KMS-11 (cell line): Measurements from ENCODE around the gene TRABD2B.

Experiments
- H2AFZ ChIP-seq: fragments of 200-600 bp; sonication (generic); 2 replicates; pipeline ENCODE4 v1.6.1; 2016; ENCODE audit warnings: antibody characterized with exemption, mixed run types, low read depth
- H3K27ac ChIP-seq: fragments of 200-600 bp; sonication (generic); 2 replicates; pipeline ENCODE4 v1.6.1; 2016; ENCODE audit warnings: mild to moderate bottlenecking, mixed run types
- H3K27me3 ChIP-seq: fragments of 200-600 bp; sonication (generic); 2 replicates; pipeline ENCODE4 v1.6.1; 2017; ENCODE audit warnings: mild to moderate bottlenecking, low read depth, mixed run types, moderate library complexity; ENCODE audit not compliant: insufficient read depth
- H3K36me3 ChIP-seq: fragments of 200-600 bp; sonication (generic); 2 replicates; pipeline ENCODE4 v1.6.1; 2017; ENCODE audit warnings: mild to moderate bottlenecking, mixed run types; ENCODE audit not compliant: insufficient read depth
- H3K4me1 ChIP-seq: fragments of 200-600 bp; sonication (generic); 2 replicates; pipeline ENCODE4 v1.6.1; 2016; ENCODE audit warnings: mild to moderate bottlenecking, low read depth, mixed run types; ENCODE audit not compliant: poor library complexity, severe bottlenecking
- H3K4me2 ChIP-seq: fragments of 200-600 bp; sonication (generic); 2 replicates; pipeline ENCODE4 v1.7.0; 2016; ENCODE audit warnings: mild to moderate bottlenecking, mixed run types
- H3K4me3 ChIP-seq: fragments of 200-600 bp; sonication (generic); IDR thresholded peaks from 2 replicates; pipeline ENCODE4 v1.6.1; 2017; ENCODE audit warnings: low read depth, low read length, mixed read lengths; ENCODE audit not compliant: insufficient read depth
- H3K79me2 ChIP-seq: fragments of 200-600 bp; sonication (generic); 2 replicates; pipeline ENCODE4 v1.6.1; 2016; ENCODE audit warnings: low read depth, mixed run types; ENCODE audit not compliant: insufficient read depth
- H3K9ac ChIP-seq: fragments of 200-600 bp; sonication (generic); 2 replicates; pipeline ENCODE4 v1.6.1; 2016; ENCODE audit warnings: mild to moderate bottlenecking, mixed run types
- H4K20me1 ChIP-seq: fragments of 200-600 bp; sonication (generic); 2 replicates; pipeline ENCODE4 v1.6.1; 2016; ENCODE audit warnings: mild to moderate bottlenecking, mixed run types; ENCODE audit not compliant: insufficient read depth
- CTCF ChIP-seq: fragments of 200-600 bp; sonication (generic); conservative IDR thresholded peaks from 2 replicates; pipeline ENCODE4 v1.6.1; 2017; ENCODE audit warnings: low read depth, mild to moderate bottlenecking, antibody characterized with exemption, low read length, moderate library complexity, mixed read lengths

Gene TRABD2B

DNA sequence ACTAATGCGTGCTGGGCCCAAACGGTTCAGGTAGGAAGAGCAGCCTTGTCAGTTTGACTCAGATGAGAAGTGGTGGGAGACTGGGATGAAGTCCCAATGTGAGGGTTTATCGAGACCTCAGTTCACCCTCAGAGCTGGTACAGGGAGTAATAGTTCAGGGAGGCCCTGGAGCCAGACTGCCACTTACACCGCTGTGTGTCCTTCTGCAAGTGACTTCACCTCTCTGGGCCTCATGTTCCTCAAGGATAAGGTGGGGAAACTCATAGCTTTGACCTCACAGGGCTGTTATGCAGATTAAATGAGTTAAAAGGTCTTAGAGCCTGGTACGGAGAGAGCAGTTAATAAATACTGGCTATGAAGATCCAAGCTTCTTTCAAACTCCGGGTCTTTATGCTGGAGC lies 219.9 kb downstream of the TRABD2B start:
- no peak for TF ChIP-seq CTCF

GRCh38 chr1:47776667-47777131 lies 220.5 kb downstream of the TRABD2B start:
- no peak for TF ChIP-seq CTCF
- H3K36me3 ChIP-seq = no peaks in the 10 kb centered on the region
- no peaks in the 10 kb centered on the region for H3K79me2 ChIP-seq
- H3K27ac ChIP-seq = no peak overlapping the region
- H3K4me1 ChIP-seq = no peaks in the 10 kb centered on the region
- H3K4me3 ChIP-seq = no peak overlapping the region
- H3K4me2 ChIP-seq = no peak overlapping the region
- no peaks in the 10 kb centered on the region for H3K27me3 ChIP-seq
- no peaks in the 10 kb centered on the region for H4K20me1 ChIP-seq
- no peak overlapping the region for H3K9ac ChIP-seq
- no peak overlapping the region for H2AFZ ChIP-seq

More for the DNA sequence above, 219.9 kb downstream of the TRABD2B start:
- no peaks in the 10 kb centered on the region for H3K36me3 ChIP-seq
- H3K9ac ChIP-seq = no peak overlapping the region
- H3K4me2 ChIP-seq = no peak overlapping the region
- H3K27me3 ChIP-seq = no peaks in the 10 kb centered on the region
- no peak overlapping the region for H3K4me3 ChIP-seq
- no peak overlapping the region for H2AFZ ChIP-seq
- H3K27ac ChIP-seq = no peak overlapping the region
- no peaks in the 10 kb centered on the region for H3K79me2 ChIP-seq
- no peaks in the 10 kb centered on the region for H4K20me1 ChIP-seq
- no peaks in the 10 kb centered on the region for H3K4me1 ChIP-seq

GRCh38 chr1:47774986-47775834 lies 222.0 kb downstream of the TRABD2B start:
- H3K9ac ChIP-seq = no peak overlapping the region
- no peaks in the 10 kb centered on the region for H3K79me2 ChIP-seq
- no peak for TF ChIP-seq CTCF
- no peak overlapping the region for H2AFZ ChIP-seq
- H3K27me3 ChIP-seq = no peaks in the 10 kb centered on the region
- no peaks in the 10 kb centered on the region for H3K36me3 ChIP-seq
- no peak overlapping the region for H3K4me3 ChIP-seq
- H3K4me2 ChIP-seq = no peak overlapping the region
- no peak overlapping the region for H3K27ac ChIP-seq
- no peaks in the 10 kb centered on the region for H4K20me1 ChIP-seq
- no peaks in the 10 kb centered on the region for H3K4me1 ChIP-seq

DNA sequence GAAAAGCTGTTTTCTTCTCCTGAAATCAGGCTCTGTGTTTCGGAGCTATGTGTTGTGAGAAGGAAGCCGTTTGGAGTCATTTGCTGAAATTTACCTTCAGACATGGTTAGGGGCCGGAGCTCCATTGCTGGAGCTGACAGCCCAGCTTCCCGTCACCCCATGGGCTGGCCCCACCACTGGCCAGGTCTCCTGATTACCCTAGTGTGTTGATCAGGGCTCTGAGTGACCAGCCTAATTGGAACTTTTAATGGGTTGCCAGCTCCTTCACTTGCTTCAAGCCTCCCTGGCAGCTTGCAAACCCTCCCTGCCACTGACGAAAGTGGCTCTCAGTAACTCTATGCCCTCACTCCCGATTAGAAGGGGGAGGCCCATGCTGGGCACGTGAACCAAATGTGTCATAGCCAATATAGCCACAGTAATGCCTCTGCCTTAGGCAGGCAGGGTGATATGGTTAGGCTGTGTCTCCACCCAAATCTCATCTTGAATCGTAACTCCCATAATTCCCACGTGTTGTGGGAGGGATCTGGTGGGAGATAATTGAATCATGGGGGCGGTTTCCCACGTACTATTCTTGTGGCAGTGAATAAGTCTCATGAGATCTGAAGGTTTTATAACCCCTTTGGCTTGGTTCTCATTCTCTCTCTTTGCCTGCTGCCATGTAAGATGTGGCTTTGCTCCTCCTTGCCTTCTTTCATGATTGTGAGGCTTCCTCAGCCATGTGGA lies 224.1 kb downstream of the TRABD2B start:
- Histone ChIP-seq H3K27ac (no peak overlapping the region), H3K36me3 (no peaks in the 10 kb centered on the region), H4K20me1 (no peaks in the 10 kb centered on the region), H3K4me3 (no peak overlapping the region), H3K4me2 (no peak overlapping the region), H3K79me2 (no peaks in the 10 kb centered on the region), H3K4me1 (no peaks in the 10 kb centered on the region), H3K27me3 (no peaks in the 10 kb centered on the region), H2AFZ (no peak overlapping the region), H3K9ac (no peak overlapping the region)
- TF ChIP-seq CTCF = no peak
